Prostate gland (tissue), 2 donors: ENCODE results near the gene RNF220. TPM values are rescaled to one million over a fixed set of nuclear protein-coding genes. Genes with fewer than 3 reads are reported as not detected.

Source experiments
- DNase-seq: peaks from one replicate; pipeline ENCODE4 v3.0.0-alpha.2; 2019; ENCODE audit warnings: low spot score
- H3K27ac ChIP-seq, 2 donors: fragments of 200-600 bp; sonication (generic); 2 replicates each; pipeline ENCODE4 v1.5.1; 2017 to 2019
- H3K27me3 ChIP-seq: fragments of 200-600 bp; sonication (generic); replicated peaks from 2 replicates; pipeline ENCODE4 v1.5.1; 2019; ENCODE audit not compliant: insufficient read depth
- H3K36me3 ChIP-seq, 2 donors: fragments of 200-600 bp; sonication (generic); 1 replicate in 1 of 2; 2 replicates in 1 of 2; pipeline versions ENCODE4 v1.5.1 to v1.8.1; 2017 to 2019
- H3K4me1 ChIP-seq: fragments of 200-600 bp; sonication (generic); replicated peaks from 2 replicates; pipeline ENCODE4 v1.5.1; 2019
- H3K4me3 ChIP-seq, 2 donors: fragments of 200-600 bp; sonication (generic); 2 replicates each; pipeline ENCODE4 v1.5.1; 2017 to 2019
- H3K9me3 ChIP-seq: fragments of 200-600 bp; sonication (generic); 2 replicates; pipeline ENCODE4 v1.5.1; 2017
- POLR2A ChIP-seq: fragments of 450-650 bp; IDR thresholded peaks from one replicate; pipeline ENCODE4 v1.6.1; 2016; ENCODE audit warnings: antibody characterized with exemption, mild to moderate bottlenecking
- POLR2AphosphoS5 ChIP-seq: sonication (generic); formaldehyde crosslinking; IDR thresholded peaks from one replicate; pipeline ENCODE4 v1.6.1; 2017; ENCODE audit warnings: antibody characterized with exemption
- WGBS: methylation state at CpG from one replicate; pipeline ENCODE4 v1.1.5; 2018; 5-methylcytosine and 5-hydroxymethylcytosine counted together
- intact Hi-C: fragments of 100-400 bp; cut with DNase I; formaldehyde crosslinking; loops from one replicate; pipeline ENCODE4 v1.14.2; 2022
- total RNA-seq, 2 donors: library from RNA; depleted of rRNA; stranded (reverse); fragments of >200 nt; gene quantifications; one replicate each; pipeline ENCODE4 v1.1.0, GENCODE V29; 2016
- TF ChIP-seq, protein P1 (sequence below), 4 experiments: fragments of 200-600 bp in 2 of 4; fragments of 450-650 bp in 2 of 4; sonication (generic) in 2 of 4; IDR thresholded peaks; 1 replicate in 3 of 4; 2 replicates in 1 of 4; pipeline ENCODE4 v1.5.1; 2016 to 2019; ENCODE audit warnings: antibody characterized with exemption in 4 of 4, mild to moderate bottlenecking in 2 of 4, moderate library complexity in 2 of 4

The RNF220 gene
- total RNA-seq, 2 donors from 2014 or later, result 116 to 147 TPM

- Histone ChIP-seq H3K9me3 (no peaks in the 10 kb centered on the region), H3K4me3 (no peak overlapping the region), H3K36me3 (no peaks in the 10 kb centered on the region), H3K27ac (no peak overlapping the region), H3K27me3 (peaks cover 45% of the 10 kb centered on the region), H3K4me1 (peaks cover 7% of the 10 kb centered on the region)
- DNase-seq, result no peak
- 5% methylated on average over 61 of the region's 85 CpGs for WGBS
- TF ChIP-seq POLR2A (no peak), POLR2AphosphoS5 (no peak)
- TF ChIP-seq, protein P1, sequence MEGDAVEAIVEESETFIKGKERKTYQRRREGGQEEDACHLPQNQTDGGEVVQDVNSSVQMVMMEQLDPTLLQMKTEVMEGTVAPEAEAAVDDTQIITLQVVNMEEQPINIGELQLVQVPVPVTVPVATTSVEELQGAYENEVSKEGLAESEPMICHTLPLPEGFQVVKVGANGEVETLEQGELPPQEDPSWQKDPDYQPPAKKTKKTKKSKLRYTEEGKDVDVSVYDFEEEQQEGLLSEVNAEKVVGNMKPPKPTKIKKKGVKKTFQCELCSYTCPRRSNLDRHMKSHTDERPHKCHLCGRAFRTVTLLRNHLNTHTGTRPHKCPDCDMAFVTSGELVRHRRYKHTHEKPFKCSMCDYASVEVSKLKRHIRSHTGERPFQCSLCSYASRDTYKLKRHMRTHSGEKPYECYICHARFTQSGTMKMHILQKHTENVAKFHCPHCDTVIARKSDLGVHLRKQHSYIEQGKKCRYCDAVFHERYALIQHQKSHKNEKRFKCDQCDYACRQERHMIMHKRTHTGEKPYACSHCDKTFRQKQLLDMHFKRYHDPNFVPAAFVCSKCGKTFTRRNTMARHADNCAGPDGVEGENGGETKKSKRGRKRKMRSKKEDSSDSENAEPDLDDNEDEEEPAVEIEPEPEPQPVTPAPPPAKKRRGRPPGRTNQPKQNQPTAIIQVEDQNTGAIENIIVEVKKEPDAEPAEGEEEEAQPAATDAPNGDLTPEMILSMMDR (IDR thresholded peaks at IDR 0.05), result no peak
- intact Hi-C loops, result no loop called here
Observed at GRCh38 chr1:44407430-44408211, 2.6 kb downstream of the RNF220 start.

- WGBS, result 9% methylated on average over 19 of the region's 19 CpGs
- H3K27me3 ChIP-seq, result peaks cover 45% of the 10 kb centered on the region
- TF ChIP-seq, protein P1 (IDR thresholded peaks at IDR 0.05), result no peak
- no peak for TF ChIP-seq POLR2AphosphoS5
- no peak for TF ChIP-seq POLR2A
- no peak overlapping the region for H3K27ac ChIP-seq
- H3K36me3 ChIP-seq, result no peaks in the 10 kb centered on the region
- no peak for DNase-seq
- no peaks in the 10 kb centered on the region for H3K9me3 ChIP-seq
- intact Hi-C loops, result no loop called here
- H3K4me1 ChIP-seq, result peaks cover 7% of the 10 kb centered on the region
- no peak overlapping the region for H3K4me3 ChIP-seq
Observed at GRCh38 chr1:44408212-44408582, 3.1 kb downstream of the RNF220 start.

GRCh38 chr1:44408632-44409602, 3.9 kb downstream of the RNF220 start:
- Histone ChIP-seq H3K27me3 (peaks cover 45% of the 10 kb centered on the region), H3K4me1 (peaks cover 7% of the 10 kb centered on the region)
- 13% methylated on average over 36 of the region's 37 CpGs for WGBS

GRCh38 chr1:44409757-44410156, 4.7 kb downstream of the RNF220 start:
- intact Hi-C loops, result no loop called here
- 44% methylated on average over 4 of the region's 4 CpGs for WGBS
- no peak for DNase-seq
- H3K27ac ChIP-seq, result no peak overlapping the region
- peaks cover 45% of the 10 kb centered on the region for H3K27me3 ChIP-seq
- no peak overlapping the region for H3K4me3 ChIP-seq
- TF ChIP-seq, protein P1 (IDR thresholded peaks at IDR 0.05), result no peak
- H3K36me3 ChIP-seq, result no peaks in the 10 kb centered on the region
- peaks cover 7% of the 10 kb centered on the region for H3K4me1 ChIP-seq
- H3K9me3 ChIP-seq, result no peaks in the 10 kb centered on the region

More at GRCh38 chr1:44408632-44409602, 3.9 kb downstream of the RNF220 start:
- DNase-seq, result no peak
- no peaks in the 10 kb centered on the region for H3K36me3 ChIP-seq
- H3K27ac ChIP-seq, result no peak overlapping the region
- H3K4me3 ChIP-seq, result no peak overlapping the region
- TF ChIP-seq POLR2A (no peak), POLR2AphosphoS5 (no peak)
- TF ChIP-seq, protein P1 (IDR thresholded peaks at IDR 0.05), result no peak
- intact Hi-C loops, result no loop called here
- H3K9me3 ChIP-seq, result no peaks in the 10 kb centered on the region
